Measurements from ENCODE around the gene SDR42E1.

The SDR42E1 gene

DNA sequence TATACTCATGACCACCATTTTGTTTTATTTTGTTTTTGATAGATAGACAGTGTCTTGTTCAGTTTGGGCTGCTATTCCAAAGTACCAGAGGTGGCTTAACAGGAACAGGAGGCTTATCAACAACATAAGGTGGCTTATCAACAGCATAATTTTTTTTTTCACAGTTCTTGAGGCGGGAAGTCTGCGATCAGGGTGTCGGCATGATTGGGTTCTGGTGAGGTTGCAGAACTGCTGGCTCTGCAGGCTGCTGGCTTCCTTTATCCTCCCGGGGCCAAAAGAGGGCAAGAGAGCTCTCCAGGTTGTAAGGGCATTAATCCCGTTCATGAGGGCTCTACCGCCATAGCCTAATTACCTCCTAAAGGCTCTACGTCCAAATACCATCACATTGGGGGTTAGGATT lies 11.9 kb upstream of the SDR42E1 start:
- in situ Hi-C loops (cut with HindIII; ENCODE audit: low sequenced_read_pairs): no loop called here
- TF ChIP-seq, protein P1, sequence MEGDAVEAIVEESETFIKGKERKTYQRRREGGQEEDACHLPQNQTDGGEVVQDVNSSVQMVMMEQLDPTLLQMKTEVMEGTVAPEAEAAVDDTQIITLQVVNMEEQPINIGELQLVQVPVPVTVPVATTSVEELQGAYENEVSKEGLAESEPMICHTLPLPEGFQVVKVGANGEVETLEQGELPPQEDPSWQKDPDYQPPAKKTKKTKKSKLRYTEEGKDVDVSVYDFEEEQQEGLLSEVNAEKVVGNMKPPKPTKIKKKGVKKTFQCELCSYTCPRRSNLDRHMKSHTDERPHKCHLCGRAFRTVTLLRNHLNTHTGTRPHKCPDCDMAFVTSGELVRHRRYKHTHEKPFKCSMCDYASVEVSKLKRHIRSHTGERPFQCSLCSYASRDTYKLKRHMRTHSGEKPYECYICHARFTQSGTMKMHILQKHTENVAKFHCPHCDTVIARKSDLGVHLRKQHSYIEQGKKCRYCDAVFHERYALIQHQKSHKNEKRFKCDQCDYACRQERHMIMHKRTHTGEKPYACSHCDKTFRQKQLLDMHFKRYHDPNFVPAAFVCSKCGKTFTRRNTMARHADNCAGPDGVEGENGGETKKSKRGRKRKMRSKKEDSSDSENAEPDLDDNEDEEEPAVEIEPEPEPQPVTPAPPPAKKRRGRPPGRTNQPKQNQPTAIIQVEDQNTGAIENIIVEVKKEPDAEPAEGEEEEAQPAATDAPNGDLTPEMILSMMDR (IDR thresholded peaks at IDR 0.05; ENCODE audit: low read depth, low read length, missing control alignments): no peak
- H3K4me3 ChIP-seq (ENCODE audit: low read depth, low read length): no peak overlapping the region
- DNase-seq (ENCODE audit: low read depth): no peak

GRCh38 chr16:82020051-82020450 lies 8.8 kb upstream of the SDR42E1 start:
- DNase-seq (ENCODE audit: low read depth): no peak
- TF ChIP-seq, protein P1 (IDR thresholded peaks at IDR 0.05; ENCODE audit: low read depth, low read length, missing control alignments): no peak
- in situ Hi-C loops (cut with HindIII; ENCODE audit: low sequenced_read_pairs): no loop called here
- H3K4me3 ChIP-seq (ENCODE audit: low read depth, low read length): no peak overlapping the region

- in situ Hi-C loops (cut with HindIII; ENCODE audit: low sequenced_read_pairs): no loop called here
Observed at GRCh38 chr16:82019535-82019934, 8.3 kb upstream of the SDR42E1 start.

GRCh38 chr16:82017911-82018568 lies 6.8 kb upstream of the SDR42E1 start:
- in situ Hi-C loops (cut with HindIII; ENCODE audit: low sequenced_read_pairs): no loop called here
- TF ChIP-seq, protein P1 (IDR thresholded peaks at IDR 0.05; ENCODE audit: low read depth, low read length, missing control alignments): no peak
- no peak for DNase-seq (ENCODE audit: low read depth)
- no peak overlapping the region for H3K4me3 ChIP-seq (ENCODE audit: low read depth, low read length)

More at GRCh38 chr16:82019535-82019934, 8.3 kb upstream of the SDR42E1 start:
- TF ChIP-seq, protein P1 (IDR thresholded peaks at IDR 0.05; ENCODE audit: low read depth, low read length, missing control alignments): no peak
- H3K4me3 ChIP-seq (ENCODE audit: low read depth, low read length): no peak overlapping the region
- DNase-seq (ENCODE audit: low read depth): no peak

- in situ Hi-C loops (cut with HindIII; ENCODE audit: low sequenced_read_pairs): no loop called here
- no peak overlapping the region for H3K4me3 ChIP-seq (ENCODE audit: low read depth, low read length)
- DNase-seq (ENCODE audit: low read depth): no peak
- TF ChIP-seq, protein P1 (IDR thresholded peaks at IDR 0.05; ENCODE audit: low read depth, low read length, missing control alignments): no peak
Observed at GRCh38 chr16:82016964-82017363, 5.7 kb upstream of the SDR42E1 start.

- in situ Hi-C loops (cut with HindIII; ENCODE audit: low sequenced_read_pairs): no loop called here
- DNase-seq (ENCODE audit: low read depth): peak; percentile 35
- TF ChIP-seq, protein P1 (IDR thresholded peaks at IDR 0.05; ENCODE audit: low read depth, low read length, missing control alignments): peak; percentile 62
- H3K4me3 ChIP-seq (ENCODE audit: low read depth, low read length): no peak overlapping the region
Observed at GRCh38 chr16:82016263-82016662, 5.0 kb upstream of the SDR42E1 start.

All from astrocyte of the cerebellum (primary cell).